HEK293 (cell line): ENCODE results near the gene LRRC8C.

ENCODE experiments used
- CTCF ChIA-PET: fragments of 350-600 bp; formaldehyde crosslinking; extraction: SDS; loops from one replicate; lab custom pipeline; 2021; ENCODE audit warnings: antibody characterized with exemption; lab: Yijun Ruan, JAX
- POLR2A ChIA-PET: fragments of 300-600 bp; formaldehyde crosslinking; extraction: SDS; loops from one replicate; lab custom pipeline; 2020; ENCODE audit warnings: antibody characterized with exemption, inconsistent platforms; lab: Yijun Ruan, JAX
- H3K27ac ChIP-seq: fragments of 200-500 bp; sonication (Bioruptor generic); 2 replicates; pipeline ENCODE4 v1.5.1; 2014; ENCODE audit warnings: low read depth, low read length, control low read depth, inconsistent platforms; ENCODE audit errors: extremely low read depth
- H3K36me3 ChIP-seq, 2 experiments: fragments of 200-500 bp in 1 of 2; sonication (Bioruptor generic) in 1 of 2; 1 replicate in 1 of 2; 2 replicates in 1 of 2; pipeline ENCODE4 v1.5.1; 2014 to 2017; ENCODE audit warnings: inconsistent platforms in 2 of 2, low read length in 2 of 2; ENCODE audit not compliant: control insufficient read depth in 2 of 2, insufficient read depth in 1 of 2
- H3K4me1 ChIP-seq: fragments of 200-500 bp; sonication (Bioruptor generic); 2 replicates; pipeline ENCODE4 v1.5.1; 2014; ENCODE audit warnings: mild to moderate bottlenecking, low read length, inconsistent platforms; ENCODE audit not compliant: control insufficient read depth, insufficient read depth
- H3K4me3 ChIP-seq: 2 replicates; pipeline ENCODE4 v1.5.1; 2011; ENCODE audit warnings: low read depth, mild to moderate bottlenecking, control low read depth, low read length, moderate library complexity
- H3K9me3 ChIP-seq: fragments of 200-500 bp; sonication (Bioruptor generic); 2 replicates; pipeline ENCODE4 v1.5.1; 2014; ENCODE audit warnings: low read depth, low read length, inconsistent platforms; ENCODE audit not compliant: control insufficient read depth, insufficient read depth
- EGR2 ChIP-seq: fragments of 450-650 bp; formaldehyde crosslinking; IDR thresholded peaks from 2 replicates; pipeline ENCODE4 v1.5.1; 2016; ENCODE audit warnings: low read depth, missing biosample characterization, missing genetic modification characterization
- GLI4 ChIP-seq: fragments of 450-650 bp; formaldehyde crosslinking; IDR thresholded peaks from 2 replicates; pipeline ENCODE4 v1.5.1; 2016; ENCODE audit warnings: missing biosample characterization, missing genetic modification characterization
- GLIS1 ChIP-seq: fragments of 450-650 bp; formaldehyde crosslinking; IDR thresholded peaks from 2 replicates; pipeline ENCODE4 v1.5.1; 2016; ENCODE audit warnings: missing biosample characterization, missing genetic modification characterization
- KLF1 ChIP-seq: fragments of 450-650 bp; formaldehyde crosslinking; IDR thresholded peaks from 2 replicates; pipeline ENCODE4 v1.5.1; 2016; ENCODE audit warnings: missing biosample characterization, missing genetic modification characterization
- KLF16 ChIP-seq: fragments of 450-650 bp; formaldehyde crosslinking; IDR thresholded peaks from 2 replicates; pipeline ENCODE4 v1.5.1; 2017; ENCODE audit warnings: missing biosample characterization, missing genetic modification characterization
- MEIS1 ChIP-seq: sonication (generic); formaldehyde crosslinking; IDR thresholded peaks from 2 replicates; pipeline ENCODE4 v1.8.1; 2022; ENCODE audit warnings: missing genetic modification reagents, mild to moderate bottlenecking, borderline replicate concordance
- PBX3 ChIP-seq: sonication (generic); formaldehyde crosslinking; IDR thresholded peaks from 2 replicates; pipeline ENCODE4 v1.8.1; 2022; ENCODE audit warnings: mild to moderate bottlenecking, moderate library complexity, missing genetic modification reagents
- PRDM6 ChIP-seq: fragments of 450-650 bp; formaldehyde crosslinking; IDR thresholded peaks from 2 replicates; pipeline ENCODE4 v1.5.1; 2017; ENCODE audit warnings: missing biosample characterization, missing genetic modification characterization
- SP2 ChIP-seq: fragments of 450-650 bp; formaldehyde crosslinking; IDR thresholded peaks from 2 replicates; pipeline ENCODE4 v1.5.1; 2016; ENCODE audit warnings: missing biosample characterization, missing genetic modification characterization
- ZBTB17 ChIP-seq: fragments of 450-650 bp; formaldehyde crosslinking; IDR thresholded peaks from 2 replicates; pipeline ENCODE4 v1.5.1; 2016; ENCODE audit warnings: missing biosample characterization, missing genetic modification characterization
- ZBTB26 ChIP-seq: fragments of 450-650 bp; formaldehyde crosslinking; optimal IDR thresholded peaks from 2 replicates; pipeline ENCODE3; 2016; ENCODE audit warnings: missing biosample characterization, mild to moderate bottlenecking, missing genetic modification characterization
- ZBTB48 ChIP-seq: fragments of 450-650 bp; formaldehyde crosslinking; IDR thresholded peaks from 2 replicates; pipeline ENCODE4 v1.5.1; 2016; ENCODE audit warnings: missing biosample characterization, missing genetic modification characterization
- ZBTB6 ChIP-seq: fragments of 450-650 bp; formaldehyde crosslinking; IDR thresholded peaks from 2 replicates; pipeline ENCODE4 v1.5.1; 2017; ENCODE audit warnings: missing biosample characterization, missing genetic modification characterization
- ZEB2 ChIP-seq: fragments of 450-650 bp; formaldehyde crosslinking; IDR thresholded peaks from 2 replicates; pipeline ENCODE4 v1.5.1; 2016; ENCODE audit warnings: missing biosample characterization, missing genetic modification characterization
- ZFHX2 ChIP-seq: fragments of 450-650 bp; formaldehyde crosslinking; conservative IDR thresholded peaks from 2 replicates; pipeline ENCODE4 v1.5.1; 2016; ENCODE audit warnings: missing biosample characterization, missing genetic modification characterization
- ZNF157 ChIP-seq: fragments of 450-650 bp; formaldehyde crosslinking; IDR thresholded peaks from 2 replicates; pipeline ENCODE4 v1.5.1; 2016; ENCODE audit warnings: missing biosample characterization, missing genetic modification characterization
- ZNF211 ChIP-seq: fragments of 450-650 bp; formaldehyde crosslinking; IDR thresholded peaks from 2 replicates; pipeline ENCODE4 v1.5.1; 2016; ENCODE audit warnings: low read depth, missing biosample characterization, missing genetic modification characterization
- ZNF223 ChIP-seq: fragments of 450-650 bp; formaldehyde crosslinking; IDR thresholded peaks from 2 replicates; pipeline ENCODE4 v1.5.1; 2016; ENCODE audit warnings: missing biosample characterization, missing genetic modification characterization
- ZNF26 ChIP-seq: fragments of 450-650 bp; formaldehyde crosslinking; IDR thresholded peaks from 2 replicates; pipeline ENCODE4 v1.5.1; 2016; ENCODE audit warnings: missing biosample characterization, missing genetic modification characterization
- ZNF354C ChIP-seq: fragments of 450-650 bp; formaldehyde crosslinking; IDR thresholded peaks from 2 replicates; pipeline ENCODE4 v1.5.1; 2016; ENCODE audit warnings: missing biosample characterization, missing genetic modification characterization, low read depth, borderline replicate concordance
- ZNF394 ChIP-seq: fragments of 450-650 bp; formaldehyde crosslinking; IDR thresholded peaks from 2 replicates; pipeline ENCODE4 v1.5.1; 2016; ENCODE audit warnings: missing biosample characterization, missing genetic modification characterization, mild to moderate bottlenecking, moderate library complexity, borderline replicate concordance
- ZNF423 ChIP-seq: fragments of 450-650 bp; formaldehyde crosslinking; IDR thresholded peaks from 2 replicates; pipeline ENCODE4 v1.5.1; 2016; ENCODE audit warnings: missing biosample characterization, missing genetic modification characterization
- ZNF433 ChIP-seq: fragments of 450-650 bp; formaldehyde crosslinking; IDR thresholded peaks from 2 replicates; pipeline ENCODE4 v1.5.1; 2016; ENCODE audit warnings: missing biosample characterization, missing genetic modification characterization, low read depth
- ZNF521 ChIP-seq: fragments of 450-650 bp; formaldehyde crosslinking; IDR thresholded peaks from 2 replicates; pipeline ENCODE4 v1.5.1; 2017; ENCODE audit warnings: missing biosample characterization, mild to moderate bottlenecking, missing genetic modification characterization
- ZNF544 ChIP-seq: fragments of 450-650 bp; formaldehyde crosslinking; IDR thresholded peaks from 2 replicates; pipeline ENCODE4 v1.5.0; 2017; ENCODE audit warnings: missing biosample characterization, missing genetic modification characterization
- ZNF624 ChIP-seq: fragments of 450-650 bp; formaldehyde crosslinking; IDR thresholded peaks from 2 replicates; pipeline ENCODE4 v1.5.1; 2017; ENCODE audit warnings: missing biosample characterization, missing genetic modification characterization
- ZNF626 ChIP-seq: fragments of 450-650 bp; sonication (Bioruptor Pico); formaldehyde crosslinking; IDR thresholded peaks from 2 replicates; pipeline ENCODE4 v1.5.1; 2018; ENCODE audit warnings: missing biosample characterization, missing genetic modification characterization, inconsistent platforms
- ZNF639 ChIP-seq: fragments of 450-650 bp; formaldehyde crosslinking; IDR thresholded peaks from 2 replicates; pipeline ENCODE4 v1.5.1; 2016; ENCODE audit warnings: missing biosample characterization, missing genetic modification characterization
- ZNF660 ChIP-seq: fragments of 450-650 bp; IDR thresholded peaks from 2 replicates; pipeline ENCODE4 v1.5.1; 2018; ENCODE audit warnings: missing biosample characterization, mild to moderate bottlenecking, missing genetic modification characterization

Gene LRRC8C

GRCh38 chr1:89685461-89685860, 52.5 kb downstream of the LRRC8C start:
- Histone ChIP-seq H3K27ac (no peak overlapping the region), H3K36me3 (no peaks in the 10 kb centered on the region), H3K4me3 (no peak overlapping the region), H3K9me3 (no peaks in the 10 kb centered on the region), H3K4me1 (no peaks in the 10 kb centered on the region)
- TF ChIP-seq ZBTB26 (tag by site-specific recombination) (no peak), ZNF433 (tag by site-specific recombination) (no peak), ZNF354C (tag by site-specific recombination) (no peak), ZNF223 (tag by site-specific recombination) (no peak), ZEB2 (no peak), ZBTB17 (tag by site-specific recombination) (no peak), ZNF626 (tag by site-specific recombination) (no peak), KLF1 (tag by site-specific recombination) (no peak), ZNF660 (tag by site-specific recombination) (no peak), ZNF521 (no peak)
- CTCF ChIA-PET = no interaction called here
- POLR2A ChIA-PET = no interaction called here

GRCh38 chr1:89686520-89686919, 53.6 kb downstream of the LRRC8C start:
- Histone ChIP-seq H3K9me3 (no peaks in the 10 kb centered on the region), H3K4me1 (no peaks in the 10 kb centered on the region), H3K4me3 (no peak overlapping the region), H3K27ac (no peak overlapping the region), H3K36me3 (no peaks in the 10 kb centered on the region)
- CTCF ChIA-PET = interaction anchor here (0.7 kb wide), 1 partner anchor 76 kb away, joined by 3 read pairs; no protein-coding TSS in a partner anchor
- POLR2A ChIA-PET = no interaction called here
- TF ChIP-seq SP2 (tag by site-specific recombination) = no peak
- no peak for TF ChIP-seq ZBTB6 (tag by site-specific recombination)
- no peak for TF ChIP-seq EGR2 (tag by site-specific recombination)
- TF ChIP-seq ZNF639 (tag by site-specific recombination) = no peak
- TF ChIP-seq ZNF394 (tag by site-specific recombination) = no peak
- no peak for TF ChIP-seq MEIS1 (CRISPR knock-in tag)
- TF ChIP-seq GLIS1 (tag by site-specific recombination) = no peak
- no peak for TF ChIP-seq ZNF157 (tag by site-specific recombination)
- no peak for TF ChIP-seq PRDM6 (tag by site-specific recombination)
- no peak for TF ChIP-seq KLF16 (tag by site-specific recombination)
- no peak for TF ChIP-seq ZNF211 (tag by site-specific recombination)
- no peak for TF ChIP-seq ZFHX2 (tag by site-specific recombination)
- no peak for TF ChIP-seq PBX3
- no peak for TF ChIP-seq ZNF26 (tag by site-specific recombination)
- no peak for TF ChIP-seq ZNF624 (tag by site-specific recombination)
- no peak for TF ChIP-seq ZEB2
- TF ChIP-seq ZBTB48 (tag by site-specific recombination) = no peak
- no peak for TF ChIP-seq GLI4 (tag by site-specific recombination)
- no peak for TF ChIP-seq ZNF544
- no peak for TF ChIP-seq ZNF423 (tag by site-specific recombination)
